ENCODE results near the gene CAD.
"Not testable (repeated sequence)": the region's sequence is repeated elsewhere in the genome, so short reads cannot be mapped to it uniquely, and the experiment has no call there.

Gene CAD

DNA sequence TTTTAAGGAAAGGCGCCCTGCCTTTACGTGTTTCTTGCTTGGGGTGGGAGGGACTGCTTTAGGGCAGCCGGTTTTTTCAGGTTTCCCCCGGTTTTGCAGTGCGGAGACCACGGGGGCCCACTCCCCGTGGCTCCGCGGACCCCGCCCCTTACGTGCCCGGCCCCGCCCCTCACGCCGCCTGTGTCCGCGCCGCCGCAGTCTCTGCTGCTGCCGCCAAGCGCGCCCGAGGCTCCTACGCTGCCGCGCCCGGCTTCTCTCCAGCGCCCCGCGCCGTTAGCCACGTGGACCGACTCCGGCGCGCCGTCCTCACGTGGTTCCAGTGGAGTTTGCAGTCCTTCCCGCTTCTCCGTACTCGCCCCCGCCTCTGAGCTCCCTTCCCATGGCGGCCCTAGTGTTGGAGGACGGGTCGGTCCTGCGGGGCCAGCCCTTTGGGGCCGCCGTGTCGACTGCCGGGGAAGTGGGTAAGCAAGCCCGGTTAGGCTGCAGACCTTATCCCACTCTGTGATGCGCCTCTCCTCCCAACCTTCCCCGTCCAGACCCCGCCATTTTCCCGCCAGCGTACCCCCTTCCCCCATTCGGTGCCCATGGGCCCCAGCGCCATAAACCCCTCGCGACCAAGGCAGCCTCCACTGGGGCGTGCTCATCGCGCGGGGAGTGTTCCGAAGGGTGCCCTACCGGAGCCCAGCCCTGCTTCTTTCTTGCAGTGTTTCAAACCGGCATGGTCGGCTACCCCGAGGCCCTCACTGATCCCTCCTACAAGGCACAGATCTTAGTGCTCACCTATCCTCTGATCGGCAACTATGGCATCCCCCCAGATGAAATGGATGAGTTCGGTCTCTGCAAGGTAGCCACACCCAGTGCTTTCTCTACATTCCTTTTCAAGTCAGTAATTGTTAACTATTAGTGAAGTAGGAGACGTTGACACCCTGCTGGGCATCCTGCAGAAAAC lies at the start of gene CAD:
Gene CAD (plus strand): TSS at position 197 of the 949 bp plus-strand sequence. CDS start 183 bp downstream, at position 380.
- DNase-seq, result peak; percentile 83 to 85

- no peak for DNase-seq
Measured at GRCh38 chr2:27170581-27171337, 46.4 kb upstream of the CAD start.

- DNase-seq, result no peak
Measured at GRCh38 chr2:27171351-27171848, 45.8 kb upstream of the CAD start.

GRCh38 chr2:27174638-27175037 lies 42.5 kb upstream of the CAD start:
- DNase-seq, result no peak

DNA sequence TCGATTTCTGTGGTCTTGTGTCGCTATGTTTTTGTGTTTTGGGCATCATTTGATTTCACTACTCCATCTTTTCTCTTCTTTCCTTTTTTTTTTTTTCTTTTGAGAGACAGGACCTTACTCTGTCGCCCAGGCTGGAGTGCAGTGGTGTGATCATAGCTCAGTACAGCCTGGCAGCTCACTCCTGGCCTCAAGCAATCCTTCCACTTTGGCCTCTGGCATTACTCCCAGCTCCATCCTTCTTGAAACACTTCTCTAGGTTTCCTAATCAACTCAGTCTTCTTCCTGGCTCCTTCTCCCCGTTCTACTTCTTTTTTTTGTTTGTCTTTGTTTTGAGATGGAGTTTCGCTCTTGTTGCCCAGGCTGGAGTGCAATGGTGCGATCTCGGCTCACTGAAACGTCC lies 41.8 kb upstream of the CAD start:
- no peak for DNase-seq

DNA sequence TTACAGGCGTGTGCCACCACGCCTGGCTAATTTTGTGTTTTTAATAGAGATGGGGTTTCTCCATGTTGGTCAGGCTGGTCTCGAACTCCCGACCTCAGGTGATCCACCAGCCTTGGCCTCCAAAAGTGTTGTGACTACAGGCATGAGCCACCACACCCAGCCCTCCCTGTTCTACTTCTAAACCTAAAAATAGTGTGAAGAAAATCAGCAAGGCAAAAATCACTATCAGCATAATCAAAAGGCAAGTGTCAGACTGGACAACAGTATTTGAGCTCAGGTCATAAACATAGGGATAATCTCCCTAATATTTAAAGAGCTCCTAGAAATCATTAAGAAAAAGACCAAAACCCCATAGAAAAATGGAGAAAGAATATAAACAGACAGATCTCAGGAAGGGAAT lies 41.4 kb upstream of the CAD start:
- DNase-seq, result not testable (repeated sequence)

DNA sequence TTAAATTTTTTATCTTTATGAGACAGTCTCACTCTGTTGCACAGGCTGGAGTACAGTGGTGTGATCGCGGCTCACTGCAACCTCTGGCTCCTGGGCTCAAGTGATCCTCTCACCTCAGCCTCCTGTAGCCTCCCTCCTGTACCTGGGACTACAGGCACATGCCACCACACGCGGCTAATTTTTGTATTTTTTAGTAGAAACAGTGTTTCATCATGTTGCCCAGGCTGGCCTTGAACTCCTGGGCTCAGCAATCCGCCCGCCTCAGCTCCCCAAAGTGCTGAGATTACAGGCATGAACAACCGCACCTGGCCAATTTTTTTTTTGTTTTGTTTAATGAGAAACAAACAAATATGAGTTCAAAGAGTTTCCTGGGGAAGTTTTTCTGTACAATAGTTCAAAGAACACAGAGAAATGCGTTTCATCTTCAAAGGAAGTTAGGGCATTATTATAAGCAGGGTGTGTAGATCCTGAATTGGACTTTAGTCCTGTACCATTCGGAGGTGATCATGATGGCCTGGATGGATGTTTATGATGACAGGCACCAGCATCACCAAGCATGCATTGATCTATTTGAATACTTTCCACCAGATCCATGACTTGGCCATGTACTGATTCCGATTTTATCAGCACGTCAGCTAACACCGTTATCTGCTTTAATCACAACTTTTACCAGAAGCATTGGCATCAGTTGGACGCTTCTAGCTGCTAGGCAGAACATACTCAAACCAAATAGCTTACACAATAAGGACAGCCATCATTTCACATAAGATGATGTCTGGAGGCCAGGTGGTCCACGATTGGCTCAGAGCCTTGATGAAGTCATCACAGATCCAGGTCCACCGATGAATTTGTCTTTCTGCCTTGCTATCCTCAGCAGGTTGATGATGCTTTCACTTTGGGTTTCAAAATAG lies 39.5 kb upstream of the CAD start:
- no peak for DNase-seq

DNA sequence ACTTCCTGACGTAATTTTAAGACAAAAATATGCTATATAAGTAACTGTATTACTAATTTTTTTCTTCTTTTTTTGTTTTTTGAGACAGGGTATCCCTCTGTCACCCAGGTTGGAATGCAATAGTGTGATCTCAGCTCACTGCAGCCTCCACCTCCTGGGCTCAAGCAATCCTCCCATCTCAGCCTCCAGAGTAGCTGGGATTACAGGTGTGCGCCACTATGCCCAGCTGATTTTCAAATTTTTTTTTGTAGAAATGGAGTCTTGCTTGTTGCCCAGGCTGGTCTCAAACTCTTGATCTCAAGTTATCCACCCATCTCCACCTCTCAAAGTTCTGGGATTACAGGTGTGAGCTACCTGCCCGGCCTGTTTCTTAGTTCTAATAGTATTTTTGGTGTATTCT lies 38.7 kb upstream of the CAD start:
- no peak for DNase-seq

DNA sequence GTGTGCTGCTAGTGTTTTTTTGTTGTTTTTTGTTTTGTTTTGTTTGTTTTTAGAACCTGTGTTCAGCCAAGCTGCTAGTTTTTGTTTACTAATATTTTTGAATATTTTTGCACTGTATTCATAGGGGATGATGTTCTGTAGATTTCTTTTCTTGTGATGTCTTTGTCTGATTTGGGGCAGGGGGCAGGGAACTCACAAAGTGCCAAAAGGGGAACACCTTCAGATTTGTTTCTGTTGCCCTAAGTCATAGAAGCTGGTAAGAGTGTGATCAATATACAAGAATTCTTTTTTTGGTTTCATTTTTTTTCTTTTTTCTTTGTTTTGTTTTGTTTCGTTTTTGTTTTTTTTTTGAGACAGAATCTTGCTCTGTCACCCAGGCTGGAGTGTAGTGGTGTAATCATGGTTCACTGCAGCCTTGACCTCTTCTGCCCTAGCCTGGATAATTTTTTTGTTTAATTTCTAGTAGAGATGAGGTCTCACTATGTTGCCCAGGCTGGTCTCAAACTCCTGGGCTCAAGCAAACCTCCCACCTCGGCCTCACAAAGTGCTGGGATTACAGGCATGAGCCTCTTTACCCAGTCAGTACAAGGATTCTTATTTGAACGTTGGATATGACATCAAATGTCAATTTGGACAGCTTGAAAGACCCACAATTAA lies 37.7 kb upstream of the CAD start:
- no peak for DNase-seq

- no peak for DNase-seq
Measured at GRCh38 chr2:27182346-27182745, 34.8 kb upstream of the CAD start.

GRCh38 chr2:27184115-27184514 lies 33.1 kb upstream of the CAD start:
- DNase-seq, result no peak

DNA sequence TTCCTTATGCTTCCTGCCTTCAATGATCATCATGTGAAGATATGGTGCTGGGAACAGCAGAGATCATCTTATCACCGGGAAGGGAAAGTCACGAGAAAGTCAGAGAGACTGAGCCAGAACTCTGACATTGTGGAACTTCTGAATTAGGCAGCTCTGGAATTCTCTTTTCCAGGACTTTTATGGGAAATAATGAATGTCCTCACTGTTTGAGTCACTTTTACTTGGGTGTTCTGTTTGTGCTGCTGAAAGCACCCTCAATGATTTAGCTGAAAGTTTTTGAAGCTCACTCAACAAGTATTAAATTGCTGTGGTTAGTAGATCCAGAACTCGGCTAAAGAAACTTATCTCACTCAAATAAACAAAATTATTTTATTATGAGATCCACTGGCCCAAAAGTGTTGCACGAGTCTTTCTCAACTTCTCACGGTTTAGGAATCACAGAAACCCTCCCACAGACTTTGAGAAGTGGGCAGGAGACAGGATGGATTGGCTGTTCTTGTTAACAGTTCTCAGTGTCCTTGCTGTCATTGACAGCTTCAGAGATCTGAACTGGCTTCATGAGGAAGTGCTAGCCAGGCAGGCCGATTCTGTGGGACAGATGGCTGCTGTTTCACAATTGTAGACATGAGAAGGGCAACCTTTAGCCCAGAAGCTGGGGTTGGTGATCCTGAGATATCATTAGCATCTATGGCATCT lies 31.7 kb upstream of the CAD start:
- DNase-seq, result no peak

DNA sequence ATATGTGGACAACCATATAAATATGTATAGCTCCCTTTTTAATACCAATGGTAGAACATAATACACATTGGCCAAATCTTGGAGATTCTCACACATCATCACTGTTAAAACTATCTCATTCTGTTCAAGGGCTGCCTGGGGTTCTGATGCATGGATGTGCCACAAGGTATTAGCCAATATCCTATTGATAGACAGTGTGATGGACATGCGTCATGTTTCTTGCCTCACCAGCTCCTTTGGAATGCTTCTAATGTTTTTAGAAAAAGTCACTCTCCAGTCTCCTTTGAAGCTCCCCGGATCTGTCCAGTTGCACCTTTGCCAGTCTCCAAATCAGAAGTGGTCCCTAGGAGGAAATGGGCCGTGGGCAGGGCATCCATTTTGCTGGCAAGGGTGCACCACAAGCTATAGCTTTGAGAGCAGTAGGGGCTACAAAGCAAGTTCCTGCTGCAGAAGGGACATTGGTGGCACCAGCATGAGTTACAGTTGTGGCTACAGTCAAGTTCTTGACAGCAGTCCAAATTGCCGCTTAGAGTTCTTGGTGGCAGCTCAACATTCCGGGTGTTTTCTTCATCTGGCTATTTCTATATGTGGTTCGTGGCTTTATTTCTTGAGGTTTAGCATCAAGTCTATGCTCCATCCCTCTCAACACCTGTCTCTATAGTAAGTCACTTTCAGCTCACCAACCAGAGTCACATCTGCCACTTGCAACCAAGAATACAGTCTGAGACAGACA lies 30.4 kb upstream of the CAD start:
- no peak for DNase-seq

GRCh38 chr2:27189989-27190388 lies 27.2 kb upstream of the CAD start:
- DNase-seq, result no peak

DNA sequence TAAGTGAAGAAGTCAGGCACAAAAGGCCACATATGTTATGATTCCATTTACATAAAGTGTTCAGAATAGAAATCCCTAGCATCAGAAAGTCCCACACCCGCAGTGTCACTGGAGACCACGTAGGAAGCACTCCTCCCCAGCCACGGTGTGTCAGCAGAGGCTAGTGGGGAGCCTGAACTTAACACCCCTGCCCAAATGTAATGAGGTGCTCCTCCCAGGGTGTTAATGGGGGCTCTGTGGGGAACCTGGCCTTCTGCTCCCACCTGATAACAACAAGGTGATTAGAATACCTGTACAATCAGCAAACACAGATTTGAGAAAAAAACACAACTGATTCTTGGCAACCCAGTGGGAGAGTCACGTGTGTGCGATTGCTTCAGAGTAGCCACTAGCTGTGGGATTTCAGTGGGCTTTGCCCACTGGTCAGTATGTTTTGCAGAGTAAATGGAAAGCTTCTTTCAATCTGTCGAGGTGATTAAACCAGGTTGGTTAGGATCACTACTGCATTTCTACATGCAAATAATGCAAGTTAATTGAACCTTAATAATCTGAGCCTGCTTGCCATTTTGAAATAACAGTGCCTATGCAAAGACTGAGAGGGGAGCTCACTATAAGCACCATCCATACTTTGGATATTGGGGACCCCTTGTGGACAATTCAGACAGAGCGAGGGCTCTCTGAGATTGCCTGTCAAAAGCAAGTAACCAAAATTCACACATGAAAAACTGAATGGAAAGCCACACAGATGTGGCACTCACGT lies 25.9 kb upstream of the CAD start:
- DNase-seq, result peak; percentile 25 to 33

DNA sequence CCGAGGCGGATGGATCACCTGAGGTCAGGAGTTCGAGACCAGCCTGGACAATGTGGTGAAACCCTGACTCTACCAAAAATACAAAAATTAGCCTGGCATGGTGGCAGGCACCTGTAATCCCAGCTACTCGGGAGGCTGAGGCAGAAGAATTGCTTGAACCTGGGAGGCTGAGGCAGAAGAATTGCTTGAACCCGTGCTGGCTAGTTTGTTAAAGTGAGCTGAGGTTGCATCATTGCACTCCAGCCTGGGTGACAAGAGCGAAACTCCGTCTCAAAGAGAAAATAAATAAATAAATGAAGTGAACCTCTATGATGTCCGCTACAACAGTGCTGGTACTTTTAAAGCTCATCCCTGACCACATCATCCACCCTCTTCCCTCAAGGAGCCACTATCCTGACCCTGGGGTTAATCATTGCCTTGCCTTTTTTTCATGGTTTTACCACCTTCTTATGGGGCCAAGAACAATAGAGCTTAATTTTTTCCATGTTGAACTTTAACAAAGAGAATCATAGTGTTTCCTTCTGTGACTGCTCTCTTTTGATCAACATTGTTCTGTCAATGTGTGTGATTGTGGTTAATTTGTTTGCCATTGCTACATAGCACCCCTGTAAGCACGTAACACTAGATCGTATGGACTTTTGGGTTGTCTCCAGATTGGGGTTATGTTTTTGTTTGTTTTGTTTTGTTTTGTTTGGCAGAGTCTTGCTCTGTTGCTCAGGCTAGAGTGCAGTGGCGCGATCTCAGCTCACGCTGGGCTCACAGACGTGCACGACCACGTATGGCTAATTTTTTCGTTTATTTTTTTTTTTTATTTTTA lies 22.4 kb upstream of the CAD start:
- no peak for DNase-seq

DNA sequence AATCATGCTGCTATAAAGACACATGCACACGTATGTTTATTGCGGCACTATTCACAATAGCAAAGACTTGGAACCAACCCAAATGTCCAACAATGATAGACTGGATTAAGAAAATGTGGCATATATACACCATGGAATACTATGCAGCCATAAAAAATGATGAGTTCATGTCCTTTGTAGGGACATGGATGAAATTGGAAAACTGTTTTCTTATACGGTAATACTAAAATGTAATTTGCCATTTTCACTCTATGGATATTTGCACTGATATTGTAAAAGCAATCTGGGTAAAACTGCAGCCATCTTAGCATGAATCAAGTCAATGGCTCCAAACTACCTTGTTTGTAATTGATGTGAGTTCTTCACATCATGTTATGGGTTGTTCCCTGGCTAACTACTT lies 21.4 kb upstream of the CAD start:
- not testable (repeated sequence) for DNase-seq

GRCh38 chr2:27198068-27198467 lies 19.1 kb upstream of the CAD start:
- DNase-seq, result not testable (repeated sequence)

DNA sequence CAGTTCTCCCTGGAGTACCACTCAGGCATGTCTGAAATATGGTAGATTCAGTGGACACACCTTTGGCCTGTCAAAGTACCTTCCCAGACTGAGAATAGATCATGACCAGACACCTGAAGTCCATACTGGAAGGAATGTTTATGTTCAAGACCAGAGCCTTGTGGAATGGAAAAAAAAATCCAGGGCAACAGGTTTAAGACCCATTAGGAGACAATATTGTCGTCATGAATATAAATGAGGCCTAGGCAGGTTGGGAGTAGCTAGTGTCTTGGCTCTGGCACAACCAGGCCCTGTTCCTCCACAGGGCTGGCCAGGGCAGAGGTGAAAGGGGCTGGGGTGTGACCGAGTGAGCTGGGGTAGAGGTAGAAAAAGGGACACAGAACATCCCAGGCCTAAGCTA lies 18.5 kb upstream of the CAD start:
- no peak for DNase-seq

All from activated CD4-positive, alpha-beta T cell treated with anti-CD3 and anti-CD28 coated beads, Interleukin-2, amount 50 U/mL, for 4 hours (primary cell).